Measurements from ENCODE around the gene TP53INP2.

Gene TP53INP2

DNA sequence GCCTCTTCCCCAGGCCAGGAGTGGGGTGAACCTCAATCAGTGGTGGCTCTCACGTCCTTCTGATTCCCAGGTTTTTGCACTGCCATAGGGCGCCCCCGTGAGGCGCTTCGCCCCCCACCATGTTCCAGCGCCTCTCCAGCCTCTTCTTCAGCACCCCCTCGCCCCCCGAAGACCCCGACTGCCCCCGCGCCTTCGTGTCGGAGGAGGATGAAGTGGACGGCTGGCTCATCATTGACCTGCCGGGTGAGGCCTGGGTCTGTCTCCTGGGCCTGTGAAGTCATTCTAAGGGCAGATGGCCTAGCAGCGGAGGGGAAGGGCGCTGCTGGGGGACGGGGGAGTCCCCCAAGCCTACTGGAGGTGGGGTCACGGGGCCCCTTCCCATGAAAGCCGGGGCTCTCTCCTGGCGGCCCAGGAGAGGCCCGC, 4.5 kb downstream of the TP53INP2 start:
- Histone ChIP-seq H3K27me3 (peaks cover 8% of the 10 kb centered on the region), H3K27ac (peak overlapping the region; percentile 83), H3K4me3 (ENCODE audit: low read depth in 1 of 2, low read length in 1 of 2) (peak overlapping the region; percentile 79 to 95), H3K9me3 (no peaks in the 10 kb centered on the region), H3K4me1 (ENCODE audit: control insufficient read depth in 1 of 2, insufficient read depth in 1 of 2, low read depth in 1 of 2, low read length in 1 of 2) (peaks cover 55 to 62% of the 10 kb centered on the region in 2 experiments), H3K36me3 (peaks cover 34% of the 10 kb centered on the region)
- TF ChIP-seq, protein P1, sequence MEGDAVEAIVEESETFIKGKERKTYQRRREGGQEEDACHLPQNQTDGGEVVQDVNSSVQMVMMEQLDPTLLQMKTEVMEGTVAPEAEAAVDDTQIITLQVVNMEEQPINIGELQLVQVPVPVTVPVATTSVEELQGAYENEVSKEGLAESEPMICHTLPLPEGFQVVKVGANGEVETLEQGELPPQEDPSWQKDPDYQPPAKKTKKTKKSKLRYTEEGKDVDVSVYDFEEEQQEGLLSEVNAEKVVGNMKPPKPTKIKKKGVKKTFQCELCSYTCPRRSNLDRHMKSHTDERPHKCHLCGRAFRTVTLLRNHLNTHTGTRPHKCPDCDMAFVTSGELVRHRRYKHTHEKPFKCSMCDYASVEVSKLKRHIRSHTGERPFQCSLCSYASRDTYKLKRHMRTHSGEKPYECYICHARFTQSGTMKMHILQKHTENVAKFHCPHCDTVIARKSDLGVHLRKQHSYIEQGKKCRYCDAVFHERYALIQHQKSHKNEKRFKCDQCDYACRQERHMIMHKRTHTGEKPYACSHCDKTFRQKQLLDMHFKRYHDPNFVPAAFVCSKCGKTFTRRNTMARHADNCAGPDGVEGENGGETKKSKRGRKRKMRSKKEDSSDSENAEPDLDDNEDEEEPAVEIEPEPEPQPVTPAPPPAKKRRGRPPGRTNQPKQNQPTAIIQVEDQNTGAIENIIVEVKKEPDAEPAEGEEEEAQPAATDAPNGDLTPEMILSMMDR (IDR thresholded peaks at IDR 0.05), result peak; percentile 51

DNA sequence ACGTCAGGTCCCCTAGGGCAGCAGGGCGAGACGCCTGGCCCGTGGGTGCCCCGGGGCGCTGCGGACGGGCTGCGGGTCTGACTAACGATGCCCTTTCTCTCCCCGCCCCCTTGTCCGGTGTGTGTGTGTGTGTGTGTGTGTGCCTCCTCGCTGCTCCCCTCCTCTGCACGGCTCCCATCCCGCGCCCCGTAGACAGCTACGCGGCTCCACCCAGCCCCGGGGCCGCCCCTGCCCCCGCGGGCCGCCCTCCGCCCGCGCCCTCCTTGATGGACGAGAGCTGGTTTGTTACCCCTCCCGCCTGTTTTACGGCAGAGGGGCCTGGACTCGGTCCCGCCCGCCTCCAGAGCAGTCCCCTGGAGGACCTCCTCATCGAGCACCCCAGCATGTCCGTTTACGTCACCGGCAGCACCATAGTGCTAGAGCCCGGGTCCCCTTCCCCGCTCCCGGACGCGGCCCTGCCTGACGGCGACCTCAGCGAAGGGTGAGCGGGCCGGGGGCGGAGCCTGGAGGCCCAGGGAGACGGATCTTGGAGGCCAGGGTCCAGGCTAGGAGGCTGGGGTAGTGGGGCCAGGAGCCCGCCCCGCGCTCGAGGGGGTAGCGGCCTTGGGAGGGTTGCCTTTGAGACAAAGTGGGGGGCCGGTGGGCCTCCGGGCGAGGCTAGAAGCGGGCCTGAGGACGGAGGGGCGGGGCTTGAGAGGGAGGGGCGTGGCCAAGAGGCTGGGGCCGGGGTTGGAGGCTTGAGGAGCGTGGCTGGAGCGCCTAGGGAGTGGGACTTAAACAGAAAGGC, 5.1 kb downstream of the TP53INP2 start:
- Histone ChIP-seq H3K4me3 (ENCODE audit: low read depth in 1 of 2, low read length in 1 of 2) (peak overlapping the region; percentile 79 to 95), H3K27ac (peak overlapping the region; percentile 83), H3K27me3 (peaks cover 8% of the 10 kb centered on the region), H3K4me1 (ENCODE audit: control insufficient read depth in 1 of 2, insufficient read depth in 1 of 2, low read depth in 1 of 2, low read length in 1 of 2) (peaks cover 53 to 61% of the 10 kb centered on the region in 2 experiments), H3K36me3 (peaks cover 40% of the 10 kb centered on the region), H3K9me3 (no peaks in the 10 kb centered on the region)
- TF ChIP-seq, protein P1 (IDR thresholded peaks at IDR 0.05), result no peak

DNA sequence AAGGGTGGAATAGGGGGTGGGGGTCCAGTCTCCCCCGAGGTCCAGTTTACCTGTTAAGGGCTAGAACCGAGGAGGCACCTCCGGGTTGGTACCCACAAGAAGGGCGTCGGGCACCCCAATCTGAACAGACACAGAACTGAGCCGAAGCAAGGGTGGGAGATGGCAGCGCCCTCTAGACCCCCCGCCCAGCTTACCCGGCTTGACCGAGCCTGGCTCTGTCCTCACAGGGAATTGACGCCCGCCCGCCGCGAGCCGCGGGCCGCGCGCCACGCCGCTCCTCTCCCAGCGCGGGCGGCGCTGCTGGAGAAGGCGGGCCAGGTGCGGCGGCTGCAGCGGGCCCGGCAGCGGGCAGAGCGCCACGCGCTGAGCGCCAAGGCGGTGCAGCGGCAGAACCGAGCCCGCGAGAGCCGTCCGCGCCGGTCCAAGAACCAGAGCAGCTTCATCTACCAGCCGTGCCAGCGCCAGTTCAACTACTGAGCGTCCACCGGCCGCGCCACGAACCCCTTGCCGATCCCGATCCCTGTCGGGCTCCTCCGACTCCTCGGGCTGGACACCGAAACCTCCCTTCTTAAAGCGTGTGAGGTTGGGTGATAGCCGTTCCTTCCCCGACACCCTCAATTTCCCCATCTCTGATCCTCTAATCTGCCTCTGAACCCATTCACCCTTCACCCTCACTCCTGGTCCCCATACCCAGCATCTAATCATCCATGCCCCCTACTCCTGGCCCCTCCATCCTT, 5.9 kb downstream of the TP53INP2 start:
- Histone ChIP-seq H3K27ac (peak overlapping the region; percentile 83), H3K27me3 (peaks cover 8% of the 10 kb centered on the region)
- TF ChIP-seq, protein P1 (IDR thresholded peaks at IDR 0.05), result no peak

DNA sequence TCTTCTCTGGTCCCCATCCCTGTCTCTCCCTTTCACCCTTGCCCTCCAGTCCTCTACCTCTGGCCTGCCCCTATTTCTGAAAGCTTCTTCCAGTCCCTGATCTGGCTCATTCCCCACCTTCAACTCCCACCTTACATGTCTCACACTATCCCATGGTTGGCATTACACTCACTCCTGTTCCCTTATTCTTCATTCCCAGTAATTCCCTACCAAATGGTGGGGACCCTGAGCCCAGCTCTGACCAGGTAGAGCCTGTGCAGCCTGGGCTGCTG, 6.4 kb downstream of the TP53INP2 start:
- peaks cover 8% of the 10 kb centered on the region for H3K27me3 ChIP-seq
- H3K4me3 ChIP-seq (ENCODE audit: low read depth in 1 of 2, low read length in 1 of 2), result peak overlapping the region; percentile 79 to 95
- peaks cover 43 to 51% of the 10 kb centered on the region in 2 experiments for H3K4me1 ChIP-seq (ENCODE audit: control insufficient read depth in 1 of 2, insufficient read depth in 1 of 2, low read depth in 1 of 2, low read length in 1 of 2)
- TF ChIP-seq, protein P1 (IDR thresholded peaks at IDR 0.05), result no peak
- no peaks in the 10 kb centered on the region for H3K9me3 ChIP-seq
- no peak overlapping the region for H3K27ac ChIP-seq
- H3K36me3 ChIP-seq, result peaks cover 52% of the 10 kb centered on the region

More for the DNA sequence above, 5.9 kb downstream of the TP53INP2 start:
- Histone ChIP-seq H3K9me3 (no peaks in the 10 kb centered on the region), H3K4me3 (ENCODE audit: low read depth in 1 of 2, low read length in 1 of 2) (peak overlapping the region; percentile 79 to 95), H3K4me1 (ENCODE audit: control insufficient read depth in 1 of 2, insufficient read depth in 1 of 2, low read depth in 1 of 2, low read length in 1 of 2) (peaks cover 48 to 56% of the 10 kb centered on the region in 2 experiments), H3K36me3 (peaks cover 47% of the 10 kb centered on the region)

DNA sequence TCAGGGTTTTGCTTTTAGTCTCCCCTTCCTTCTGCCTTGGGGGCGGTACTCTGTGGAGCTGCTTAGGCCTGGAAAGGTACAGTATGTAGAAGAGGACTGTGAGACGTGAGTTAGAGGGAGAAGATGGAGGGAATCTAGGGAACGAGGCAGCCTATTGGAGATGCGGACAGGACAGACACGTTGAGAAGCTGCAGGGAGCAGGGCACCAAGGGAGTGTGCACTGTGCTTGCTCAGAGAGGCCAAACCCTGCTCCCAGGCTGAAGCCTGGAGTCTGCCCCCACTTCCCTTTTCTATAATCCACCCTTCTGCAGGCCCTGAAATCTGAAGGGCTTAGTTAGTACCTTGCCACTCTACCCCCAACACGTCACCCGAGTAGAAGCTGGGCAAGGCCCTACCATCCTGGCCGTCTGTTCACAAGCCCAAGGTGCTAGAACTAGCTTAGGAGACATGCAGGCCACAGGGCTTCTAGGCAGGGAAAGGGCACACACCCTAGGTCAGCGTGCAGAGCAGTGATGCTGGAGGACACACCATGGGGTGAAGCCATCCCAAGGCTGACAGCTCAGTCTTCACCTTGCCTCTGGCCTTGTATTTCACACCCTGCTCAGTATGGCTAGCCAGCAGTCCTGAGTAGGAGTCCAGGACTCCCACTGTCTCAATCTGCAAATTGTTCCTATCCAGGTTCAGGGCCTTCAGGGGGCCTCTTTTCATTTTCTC, 6.9 kb downstream of the TP53INP2 start:
- Histone ChIP-seq H3K27me3 (peaks cover 8% of the 10 kb centered on the region), H3K9me3 (no peaks in the 10 kb centered on the region), H3K4me1 (ENCODE audit: control insufficient read depth in 1 of 2, insufficient read depth in 1 of 2, low read depth in 1 of 2, low read length in 1 of 2) (peaks cover 38 to 46% of the 10 kb centered on the region in 2 experiments), H3K4me3 (ENCODE audit: low read depth in 1 of 2, low read length in 1 of 2) (no peak overlapping the region), H3K27ac (no peak overlapping the region), H3K36me3 (peaks cover 57% of the 10 kb centered on the region)
- TF ChIP-seq, protein P1 (IDR thresholded peaks at IDR 0.05), result no peak
